HG03108 (cell line): ENCODE measurements around the gene ACOT9.
"Not testable (repeated sequence)": the region's sequence is repeated elsewhere in the genome, so short reads cannot be mapped to it uniquely, and the experiment has no call there.

Source experiments
- ATAC-seq: cut with Tn5 transposase; IDR thresholded peaks from one replicate; pipeline ENCODE4 v1.9.1; 2021; ENCODE audit warnings: moderate library complexity; ENCODE audit not compliant: unreplicated experiment

Gene ACOT9

GRCh38 chrX:23742697-23743622 lies at the start of gene ACOT9:
ACOT9 (minus strand) TSS chrX:23743276; CDS start chrX:23743144, 132 bp downstream.
- ATAC-seq, result peak; percentile 95

- ATAC-seq, result no peak
These were observed 47.0 kb upstream of the ACOT9 start for GRCh38 chrX:23790155-23790497.

- no peak for ATAC-seq
These were observed 46.5 kb upstream of the ACOT9 start for GRCh38 chrX:23789386-23790154.

- ATAC-seq, result no peak
These were observed 45.9 kb upstream of the ACOT9 start for GRCh38 chrX:23788946-23789345.

GRCh38 chrX:23788521-23788920 lies 45.4 kb upstream of the ACOT9 start:
- peak; percentile 55 for ATAC-seq

GRCh38 chrX:23787745-23788118 lies 44.7 kb upstream of the ACOT9 start:
- no peak for ATAC-seq

GRCh38 chrX:23786268-23786815 lies 43.3 kb upstream of the ACOT9 start:
- ATAC-seq, result no peak

- no peak for ATAC-seq
These were observed 42.5 kb upstream of the ACOT9 start for GRCh38 chrX:23785580-23785979.

- ATAC-seq, result no peak
These were observed 41.6 kb upstream of the ACOT9 start for GRCh38 chrX:23784470-23785331.

- no peak for ATAC-seq
These were observed 40.8 kb upstream of the ACOT9 start for GRCh38 chrX:23783589-23784469.

GRCh38 chrX:23782863-23783588 lies 40.0 kb upstream of the ACOT9 start, which contains the start of gene SAT1:
SAT1 (plus strand) TSS chrX:23783173; CDS start chrX:23783352, 179 bp downstream.
- peak; percentile 73 for ATAC-seq

- ATAC-seq, result no peak
These were observed 39.4 kb upstream of the ACOT9 start for GRCh38 chrX:23782455-23782854.

GRCh38 chrX:23779025-23779424 lies 35.9 kb upstream of the ACOT9 start:
- no peak for ATAC-seq

- ATAC-seq, result no peak
These were observed 33.3 kb upstream of the ACOT9 start for GRCh38 chrX:23776363-23776762.

GRCh38 chrX:23773601-23774175 lies 30.6 kb upstream of the ACOT9 start:
- ATAC-seq, result peak; percentile 88

GRCh38 chrX:23771086-23771485 lies 28.0 kb upstream of the ACOT9 start:
- ATAC-seq, result not testable (repeated sequence)

GRCh38 chrX:23770142-23770541 lies 27.1 kb upstream of the ACOT9 start:
- no peak for ATAC-seq

GRCh38 chrX:23766650-23767551 lies 23.8 kb upstream of the ACOT9 start:
- ATAC-seq, result no peak
